ENCODE results near the gene MAPK14. TPM values are rescaled to one million over a fixed set of nuclear protein-coding genes. Genes with fewer than 3 reads are reported as not detected.

MAPK14 gene
- total and polyA plus RNA-seq, 9 of the 15 experiments (the other 6 are each of a cell fraction or from before 2014, with no cell fraction given): 8.8 to 62.7 (median 35.5) TPM

DNA sequence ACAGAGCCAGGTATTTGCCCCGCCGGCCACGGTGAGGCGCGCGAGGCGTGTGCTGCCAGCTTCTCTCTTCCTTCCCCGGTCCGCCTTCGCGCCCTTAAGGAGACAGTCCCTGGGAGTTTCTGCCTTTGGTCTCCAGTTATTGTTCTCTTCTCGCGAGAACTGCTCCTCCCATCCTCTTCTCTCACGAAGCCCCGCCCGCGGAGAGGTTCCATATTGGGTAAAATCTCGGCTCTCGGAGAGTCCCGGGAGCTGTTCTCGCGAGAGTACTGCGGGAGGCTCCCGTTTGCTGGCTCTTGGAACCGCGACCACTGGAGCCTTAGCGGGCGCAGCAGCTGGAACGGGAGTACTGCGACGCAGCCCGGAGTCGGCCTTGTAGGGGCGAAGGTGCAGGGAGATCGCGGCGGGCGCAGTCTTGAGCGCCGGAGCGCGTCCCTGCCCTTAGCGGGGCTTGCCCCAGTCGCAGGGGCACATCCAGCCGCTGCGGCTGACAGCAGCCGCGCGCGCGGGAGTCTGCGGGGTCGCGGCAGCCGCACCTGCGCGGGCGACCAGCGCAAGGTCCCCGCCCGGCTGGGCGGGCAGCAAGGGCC, at the start of gene MAPK14 (continued):
- TF ChIP-seq ZNF699 (CRISPR knock-in tag; IDR thresholded peaks at IDR 0.05; ENCODE audit: insufficient replicate concordance) (no peak), ZSCAN32 (CRISPR knock-in tag; IDR thresholded peaks at IDR 0.05) (0 out of 2 replicates have a peak, but pooled peaks have one; percentile 14), NFIC (IDR thresholded peaks at IDR 0.05) (peak; percentile 59), SETDB1 (IDR thresholded peaks at IDR 0.05; ENCODE audit: low read length) (no peak), PHF20 (IDR thresholded peaks at IDR 0.05; ENCODE audit: partially characterized antibody) (peak; percentile 50), ZNF511 (CRISPR knock-in tag; IDR thresholded peaks at IDR 0.05) (0 out of 2 replicates have a peak, but pooled peaks have one; percentile 54), TRIM24 (IDR thresholded peaks at IDR 0.05) (no peak), ZNF124 (CRISPR knock-in tag; IDR thresholded peaks at IDR 0.05) (no peak), SMARCC2 (IDR thresholded peaks at IDR 0.05; ENCODE audit: low read depth) (no peak), PHF8 (IDR thresholded peaks at IDR 0.05; ENCODE audit: borderline replicate concordance, low read length) (peak; percentile 93; the same call in 1 of the 2 replicates), ERF (CRISPR knock-in tag; IDR thresholded peaks at IDR 0.05) (peak; percentile 83; the same call in 1 of the 2 replicates), PHF21A (IDR thresholded peaks at IDR 0.05; ENCODE audit: borderline replicate concordance, low read depth) (no peak; the same call in 1 of the 2 replicates), NR4A1 (CRISPR knock-in tag; IDR thresholded peaks at IDR 0.05) (no peak), NR4A1 (tag; IDR thresholded peaks at IDR 0.05) (no peak), TARDBP (IDR thresholded peaks at IDR 0.05) (no peak), XRCC3 (IDR thresholded peaks at IDR 0.05) (no peak), HMG20B (CRISPR knock-in tag; IDR thresholded peaks at IDR 0.05) (no peak), CEBPG (CRISPR knock-in tag; IDR thresholded peaks at IDR 0.05) (no peak), CEBPG (tag; conservative IDR thresholded peaks at IDR 0.05 in 1 of 2, IDR thresholded peaks at IDR 0.05 in 1 of 2) (no peak), HSF4 (CRISPR knock-in tag; IDR thresholded peaks at IDR 0.05; ENCODE audit: borderline replicate concordance) (0 out of 2 replicates have a peak, but pooled peaks have one; percentile 38), IFI16 (CRISPR knock-in tag; IDR thresholded peaks at IDR 0.05) (no peak)
- TF ChIP-seq, protein P1, sequence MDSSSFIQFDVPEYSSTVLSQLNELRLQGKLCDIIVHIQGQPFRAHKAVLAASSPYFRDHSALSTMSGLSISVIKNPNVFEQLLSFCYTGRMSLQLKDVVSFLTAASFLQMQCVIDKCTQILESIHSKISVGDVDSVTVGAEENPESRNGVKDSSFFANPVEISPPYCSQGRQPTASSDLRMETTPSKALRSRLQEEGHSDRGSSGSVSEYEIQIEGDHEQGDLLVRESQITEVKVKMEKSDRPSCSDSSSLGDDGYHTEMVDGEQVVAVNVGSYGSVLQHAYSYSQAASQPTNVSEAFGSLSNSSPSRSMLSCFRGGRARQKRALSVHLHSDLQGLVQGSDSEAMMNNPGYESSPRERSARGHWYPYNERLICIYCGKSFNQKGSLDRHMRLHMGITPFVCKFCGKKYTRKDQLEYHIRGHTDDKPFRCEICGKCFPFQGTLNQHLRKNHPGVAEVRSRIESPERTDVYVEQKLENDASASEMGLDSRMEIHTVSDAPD (CRISPR knock-in tag; IDR thresholded peaks at IDR 0.05): no peak
- TF ChIP-seq, protein P2, sequence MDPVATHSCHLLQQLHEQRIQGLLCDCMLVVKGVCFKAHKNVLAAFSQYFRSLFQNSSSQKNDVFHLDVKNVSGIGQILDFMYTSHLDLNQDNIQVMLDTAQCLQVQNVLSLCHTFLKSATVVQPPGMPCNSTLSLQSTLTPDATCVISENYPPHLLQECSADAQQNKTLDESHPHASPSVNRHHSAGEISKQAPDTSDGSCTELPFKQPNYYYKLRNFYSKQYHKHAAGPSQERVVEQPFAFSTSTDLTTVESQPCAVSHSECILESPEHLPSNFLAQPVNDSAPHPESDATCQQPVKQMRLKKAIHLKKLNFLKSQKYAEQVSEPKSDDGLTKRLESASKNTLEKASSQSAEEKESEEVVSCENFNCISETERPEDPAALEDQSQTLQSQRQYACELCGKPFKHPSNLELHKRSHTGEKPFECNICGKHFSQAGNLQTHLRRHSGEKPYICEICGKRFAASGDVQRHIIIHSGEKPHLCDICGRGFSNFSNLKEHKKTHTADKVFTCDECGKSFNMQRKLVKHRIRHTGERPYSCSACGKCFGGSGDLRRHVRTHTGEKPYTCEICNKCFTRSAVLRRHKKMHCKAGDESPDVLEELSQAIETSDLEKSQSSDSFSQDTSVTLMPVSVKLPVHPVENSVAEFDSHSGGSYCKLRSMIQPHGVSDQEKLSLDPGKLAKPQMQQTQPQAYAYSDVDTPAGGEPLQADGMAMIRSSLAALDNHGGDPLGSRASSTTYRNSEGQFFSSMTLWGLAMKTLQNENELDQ (CRISPR knock-in tag; IDR thresholded peaks at IDR 0.05; ENCODE audit: borderline replicate concordance): no peak
- TF ChIP-seq, protein P3, sequence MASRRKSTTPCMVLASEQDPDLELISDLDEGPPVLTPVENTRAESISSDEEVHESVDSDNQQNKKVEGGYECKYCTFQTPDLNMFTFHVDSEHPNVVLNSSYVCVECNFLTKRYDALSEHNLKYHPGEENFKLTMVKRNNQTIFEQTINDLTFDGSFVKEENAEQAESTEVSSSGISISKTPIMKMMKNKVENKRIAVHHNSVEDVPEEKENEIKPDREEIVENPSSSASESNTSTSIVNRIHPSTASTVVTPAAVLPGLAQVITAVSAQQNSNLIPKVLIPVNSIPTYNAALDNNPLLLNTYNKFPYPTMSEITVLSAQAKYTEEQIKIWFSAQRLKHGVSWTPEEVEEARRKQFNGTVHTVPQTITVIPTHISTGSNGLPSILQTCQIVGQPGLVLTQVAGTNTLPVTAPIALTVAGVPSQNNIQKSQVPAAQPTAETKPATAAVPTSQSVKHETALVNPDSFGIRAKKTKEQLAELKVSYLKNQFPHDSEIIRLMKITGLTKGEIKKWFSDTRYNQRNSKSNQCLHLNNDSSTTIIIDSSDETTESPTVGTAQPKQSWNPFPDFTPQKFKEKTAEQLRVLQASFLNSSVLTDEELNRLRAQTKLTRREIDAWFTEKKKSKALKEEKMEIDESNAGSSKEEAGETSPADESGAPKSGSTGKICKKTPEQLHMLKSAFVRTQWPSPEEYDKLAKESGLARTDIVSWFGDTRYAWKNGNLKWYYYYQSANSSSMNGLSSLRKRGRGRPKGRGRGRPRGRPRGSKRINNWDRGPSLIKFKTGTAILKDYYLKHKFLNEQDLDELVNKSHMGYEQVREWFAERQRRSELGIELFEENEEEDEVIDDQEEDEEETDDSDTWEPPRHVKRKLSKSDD (conservative IDR thresholded peaks at IDR 0.05; ENCODE audit: low read length): peak; percentile 100
